Kidney capillary endothelial cell (primary cell): Measurements from ENCODE around the gene MUC15.

Experiments
- DNase-seq: peaks from one replicate; pipeline ENCODE4 v3.0.0-alpha.2; 2018; ENCODE audit warnings: low spot score

MUC15 gene

GRCh38 chr11:26573896-26574295 lies 1.8 kb upstream of the MUC15 start:
- no peak for DNase-seq

GRCh38 chr11:26572770-26573402 lies 823 bp upstream of the MUC15 start:
- DNase-seq, result no peak

GRCh38 chr11:26569646-26570045 lies 2.4 kb downstream of the MUC15 start:
- DNase-seq, result no peak

- DNase-seq, result no peak
These were observed 13.9 kb downstream of the MUC15 start for GRCh38 chr11:26558190-26558589.

- no peak for DNase-seq
These were observed 14.4 kb downstream of the MUC15 start for GRCh38 chr11:26557666-26558065.

- no peak for DNase-seq
These were observed 15.5 kb downstream of the MUC15 start for GRCh38 chr11:26556582-26556981.

GRCh38 chr11:26554455-26554854 lies 17.6 kb downstream of the MUC15 start:
- no peak for DNase-seq

- no peak for DNase-seq
These were observed 18.9 kb downstream of the MUC15 start for GRCh38 chr11:26553182-26553581.

- no peak for DNase-seq
These were observed 20.8 kb downstream of the MUC15 start for GRCh38 chr11:26551186-26551801.

GRCh38 chr11:26550022-26550421 lies 22.0 kb downstream of the MUC15 start:
- DNase-seq, result no peak

- DNase-seq, result no peak
These were observed 22.9 kb downstream of the MUC15 start for GRCh38 chr11:26549176-26549575.

GRCh38 chr11:26541870-26542269 lies 30.2 kb downstream of the MUC15 start:
- DNase-seq, result no peak

- DNase-seq, result no peak
These were observed 32.5 kb downstream of the MUC15 start for GRCh38 chr11:26539517-26539916.

- DNase-seq, result no peak
These were observed 34.7 kb downstream of the MUC15 start for GRCh38 chr11:26537341-26537740.

- no peak for DNase-seq
These were observed 44.4 kb downstream of the MUC15 start for GRCh38 chr11:26527685-26528084.

GRCh38 chr11:26522912-26523610 lies 49.0 kb downstream of the MUC15 start:
- no peak for DNase-seq

- no peak for DNase-seq
These were observed 52.6 kb downstream of the MUC15 start for GRCh38 chr11:26519469-26519868.

- DNase-seq, result no peak
These were observed 59.9 kb downstream of the MUC15 start for GRCh38 chr11:26512196-26512595.

- DNase-seq, result no peak
These were observed 61.3 kb downstream of the MUC15 start for GRCh38 chr11:26510756-26511155.

- DNase-seq, result no peak
These were observed 61.9 kb downstream of the MUC15 start for GRCh38 chr11:26510164-26510563.
